ENCODE data around the gene KCNK15.

- TF ChIP-seq CTCF (IDR thresholded peaks at IDR 0.05) (no peak), EP300 (IDR thresholded peaks at IDR 0.05) (no peak), POLR2A (IDR thresholded peaks at IDR 0.05) (no peak)
Measured at GRCh38 chr20:44781118-44781517, 35.5 kb downstream of the KCNK15 start.
